ENCODE results near the gene ARHGEF11.

ARHGEF11 gene

DNA sequence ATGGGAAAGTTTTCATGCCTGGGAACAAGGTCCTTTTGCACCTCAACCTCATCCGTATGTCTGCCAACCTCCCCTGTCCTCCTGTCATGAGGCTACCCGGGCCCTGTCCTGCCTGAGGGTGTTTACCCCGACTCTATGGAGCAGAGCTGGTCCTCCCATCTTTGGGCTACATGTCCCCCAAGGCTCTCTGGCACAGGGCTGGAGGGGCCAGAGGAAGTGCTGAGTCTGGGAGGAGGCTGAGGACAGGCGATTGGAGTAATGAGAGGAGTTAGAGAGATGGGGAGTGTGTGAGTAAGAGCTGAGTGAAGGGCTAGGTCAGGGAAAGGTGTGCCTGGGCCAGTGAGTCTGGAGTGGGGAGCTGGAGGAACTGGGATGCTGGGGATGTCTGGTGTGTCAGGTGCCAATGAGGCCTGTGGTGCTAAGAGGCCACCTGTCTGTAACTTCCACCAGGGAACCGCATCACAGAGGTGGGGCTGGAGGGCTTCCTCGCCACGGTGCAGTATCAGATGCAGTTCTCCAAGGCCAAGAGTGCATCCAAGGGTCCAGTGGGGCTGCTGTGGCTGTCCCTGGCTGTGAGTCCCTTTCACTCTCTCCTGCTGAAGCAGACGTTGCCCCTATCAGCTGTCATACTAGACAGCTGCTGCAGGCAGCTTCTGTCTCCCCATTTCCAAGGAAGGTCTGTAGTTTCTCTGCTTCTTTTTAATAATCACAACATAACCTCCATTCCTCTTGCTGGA, 113.4 kb downstream of the ARHGEF11 start:
- Histone ChIP-seq H2BK15ac (ENCODE audit: low read depth, poor library complexity, severe bottlenecking) (no peak overlapping the region), H2BK5ac (ENCODE audit: low read depth, low read length, poor library complexity, severe bottlenecking) (no peak overlapping the region), H3K4me3 (ENCODE audit: insufficient read depth in 1 of 2, low read depth in 1 of 2, low read length in 2 of 2) (no peak overlapping the region), H3K79me1 (replicated peaks; ENCODE audit: low read length, poor library complexity, severe bottlenecking) (no peaks in the 10 kb centered on the region), H3K18ac (ENCODE audit: low read depth in 1 of 2, low read length in 2 of 2) (no peak overlapping the region), H3K23ac (ENCODE audit: low read length in 2 of 2) (no peak overlapping the region), H2BK120ac (ENCODE audit: low read depth, low read length) (no peak overlapping the region), H2BK12ac (ENCODE audit: low read length in 2 of 2) (no peak overlapping the region), H3K14ac (ENCODE audit: low read length in 2 of 2) (no peak overlapping the region), H3K36me3 (ENCODE audit: control insufficient read depth in 1 of 2, insufficient read depth in 2 of 2, low read depth in 1 of 2, low read length in 2 of 2) (peaks cover 20 to 23% of the 10 kb centered on the region in 2 experiments), H3K27me3 (ENCODE audit: control insufficient read depth in 1 of 2, insufficient read depth in 1 of 2, low read length in 2 of 2) (peaks cover 26 to 35% of the 10 kb centered on the region in 2 experiments), H2AK5ac (ENCODE audit: low read length, severe bottlenecking) (no peak overlapping the region), H3K9me3 (ENCODE audit: control insufficient read depth, low read length) (no peaks in the 10 kb centered on the region), H3K9ac (ENCODE audit: low read length) (no peak overlapping the region), H3K4me1 (ENCODE audit: control insufficient read depth, insufficient read depth, low read depth, low read length) (peaks cover 6% of the 10 kb centered on the region), H2AFZ (ENCODE audit: low read depth, low read length) (no peak overlapping the region), H3K27ac (ENCODE audit: low read length, poor library complexity, severe bottlenecking) (no peak overlapping the region), H4K8ac (ENCODE audit: low read length) (no peak overlapping the region), H3K4me2 (ENCODE audit: low read length, poor library complexity, severe bottlenecking) (no peak overlapping the region), H3K4ac (ENCODE audit: low read depth in 1 of 2, low read length in 2 of 2) (no peak overlapping the region), H4K91ac (ENCODE audit: low read length) (no peak overlapping the region)
- no peak for DNase-seq
- 87% methylated on average over 8 of the region's 8 CpGs for WGBS

DNA sequence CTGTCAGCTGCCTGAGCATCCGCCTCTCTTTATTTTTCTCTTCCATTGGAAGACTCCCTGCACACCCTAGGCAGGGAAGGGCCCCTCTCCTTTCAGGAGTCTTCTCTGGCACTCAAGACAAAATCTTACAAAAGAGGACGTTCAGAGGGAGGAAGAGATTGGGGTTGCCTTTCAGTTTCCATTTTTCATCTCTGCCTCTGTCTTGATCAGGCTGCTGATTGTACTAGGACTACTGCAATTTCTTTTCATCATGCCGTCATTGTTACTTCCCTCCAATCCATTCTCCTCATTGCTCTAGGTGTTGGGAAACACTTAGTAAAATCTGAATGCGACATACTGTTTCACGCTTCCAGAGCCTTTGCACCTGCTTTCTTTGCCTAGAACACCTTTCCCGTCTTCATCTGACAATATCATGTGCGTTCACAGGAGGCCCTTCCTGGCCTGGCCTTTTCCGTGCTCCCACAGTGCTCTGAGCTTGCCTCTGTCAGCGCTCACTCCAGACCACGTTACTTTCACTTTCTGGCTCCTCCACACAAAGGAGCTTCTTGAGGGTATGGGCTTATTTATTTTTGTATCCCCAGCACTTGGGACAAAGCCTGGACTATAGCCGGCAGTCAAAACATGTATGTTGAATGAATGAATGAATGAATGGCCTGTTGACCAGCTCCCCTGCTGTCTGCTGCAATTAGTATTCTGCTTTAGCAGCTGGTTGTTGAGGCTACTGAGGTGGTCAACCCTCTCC, 114.2 kb downstream of the ARHGEF11 start:
- H3K79me1 ChIP-seq (replicated peaks; ENCODE audit: low read length, poor library complexity, severe bottlenecking) = no peaks in the 10 kb centered on the region
- DNase-seq = peak; percentile 35
- no peak overlapping the region for H2AFZ ChIP-seq (ENCODE audit: low read depth, low read length)
- no peak overlapping the region for H3K18ac ChIP-seq (ENCODE audit: low read depth in 1 of 2, low read length in 2 of 2)
- H2BK12ac ChIP-seq (ENCODE audit: low read length in 2 of 2) = no peak overlapping the region
- peaks cover 30 to 41% of the 10 kb centered on the region in 2 experiments for H3K27me3 ChIP-seq (ENCODE audit: control insufficient read depth in 1 of 2, insufficient read depth in 1 of 2, low read length in 2 of 2)
- no peak overlapping the region for H3K4me2 ChIP-seq (ENCODE audit: low read length, poor library complexity, severe bottlenecking)
- no peak overlapping the region for H2AK5ac ChIP-seq (ENCODE audit: low read length, severe bottlenecking)
- H2BK120ac ChIP-seq (ENCODE audit: low read depth, low read length) = no peak overlapping the region
- no peak overlapping the region for H3K27ac ChIP-seq (ENCODE audit: low read length, poor library complexity, severe bottlenecking)
- 94% methylated on average over 9 of the region's 11 CpGs for WGBS
- no peak overlapping the region for H4K8ac ChIP-seq (ENCODE audit: low read length)
- H3K9me3 ChIP-seq (ENCODE audit: control insufficient read depth, low read length) = no peaks in the 10 kb centered on the region
- no peak overlapping the region for H3K23ac ChIP-seq (ENCODE audit: low read length in 2 of 2)
- H3K36me3 ChIP-seq (ENCODE audit: control insufficient read depth in 1 of 2, insufficient read depth in 2 of 2, low read depth in 1 of 2, low read length in 2 of 2) = peaks cover 13 to 16% of the 10 kb centered on the region in 2 experiments
- H2BK15ac ChIP-seq (ENCODE audit: low read depth, poor library complexity, severe bottlenecking) = no peak overlapping the region
- peaks cover 7% of the 10 kb centered on the region for H3K4me1 ChIP-seq (ENCODE audit: control insufficient read depth, insufficient read depth, low read depth, low read length)
- no peak overlapping the region for H4K91ac ChIP-seq (ENCODE audit: low read length)
- peak overlapping the region; percentile 1 for H3K9ac ChIP-seq (ENCODE audit: low read length)
- H2BK5ac ChIP-seq (ENCODE audit: low read depth, low read length, poor library complexity, severe bottlenecking) = no peak overlapping the region
- H3K4ac ChIP-seq (ENCODE audit: low read depth in 1 of 2, low read length in 2 of 2) = no peak overlapping the region
- H3K4me3 ChIP-seq (ENCODE audit: insufficient read depth in 1 of 2, low read depth in 1 of 2, low read length in 2 of 2) = peak overlapping the region in 1 of 2 experiments; percentile 25
- H3K14ac ChIP-seq (ENCODE audit: low read length in 2 of 2) = no peak overlapping the region

DNA sequence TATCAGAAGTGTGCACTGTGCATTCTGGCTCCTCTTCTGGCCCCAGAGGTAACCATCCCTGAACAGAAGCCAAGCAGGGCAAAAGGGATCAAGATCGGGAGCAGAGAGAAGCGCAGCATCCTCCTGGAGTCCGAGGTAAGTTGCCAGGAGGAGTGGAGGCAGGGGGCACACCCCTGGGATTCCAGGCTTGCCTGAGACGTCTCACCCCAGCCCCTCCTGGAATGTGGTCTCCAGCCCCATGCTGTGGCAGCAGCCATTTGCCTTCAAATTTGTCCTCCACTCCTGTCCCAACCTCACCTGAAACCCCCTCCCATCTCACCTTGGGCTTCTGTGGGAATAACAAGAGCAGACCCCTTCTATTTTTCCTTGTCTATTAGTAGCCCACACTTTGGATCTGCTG, 115.1 kb downstream of the ARHGEF11 start:
- H2AFZ ChIP-seq (ENCODE audit: low read depth, low read length) = no peak overlapping the region
- no peak overlapping the region for H3K18ac ChIP-seq (ENCODE audit: low read depth in 1 of 2, low read length in 2 of 2)
- H3K9ac ChIP-seq (ENCODE audit: low read length) = no peak overlapping the region
- H2BK5ac ChIP-seq (ENCODE audit: low read depth, low read length, poor library complexity, severe bottlenecking) = no peak overlapping the region
- no peak overlapping the region for H2BK15ac ChIP-seq (ENCODE audit: low read depth, poor library complexity, severe bottlenecking)
- H3K9me3 ChIP-seq (ENCODE audit: control insufficient read depth, low read length) = no peaks in the 10 kb centered on the region
- WGBS = 70% methylated on average over 4 of the region's 4 CpGs
- H3K27me3 ChIP-seq (ENCODE audit: control insufficient read depth in 1 of 2, insufficient read depth in 1 of 2, low read length in 2 of 2) = peaks cover 38 to 46% of the 10 kb centered on the region in 2 experiments
- no peak overlapping the region for H3K23ac ChIP-seq (ENCODE audit: low read length in 2 of 2)
- H3K36me3 ChIP-seq (ENCODE audit: control insufficient read depth in 1 of 2, insufficient read depth in 2 of 2, low read depth in 1 of 2, low read length in 2 of 2) = peaks cover 5 to 9% of the 10 kb centered on the region in 2 experiments
- H3K4ac ChIP-seq (ENCODE audit: low read depth in 1 of 2, low read length in 2 of 2) = no peak overlapping the region
- H3K79me1 ChIP-seq (replicated peaks; ENCODE audit: low read length, poor library complexity, severe bottlenecking) = no peaks in the 10 kb centered on the region
- no peak overlapping the region for H3K4me3 ChIP-seq (ENCODE audit: insufficient read depth in 1 of 2, low read depth in 1 of 2, low read length in 2 of 2)
- no peak overlapping the region for H4K8ac ChIP-seq (ENCODE audit: low read length)
- no peak overlapping the region for H3K4me2 ChIP-seq (ENCODE audit: low read length, poor library complexity, severe bottlenecking)
- H3K4me1 ChIP-seq (ENCODE audit: control insufficient read depth, insufficient read depth, low read depth, low read length) = peaks cover 10% of the 10 kb centered on the region
- no peak overlapping the region for H2BK120ac ChIP-seq (ENCODE audit: low read depth, low read length)
- H2BK12ac ChIP-seq (ENCODE audit: low read length in 2 of 2) = no peak overlapping the region
- no peak overlapping the region for H4K91ac ChIP-seq (ENCODE audit: low read length)
- no peak overlapping the region for H2AK5ac ChIP-seq (ENCODE audit: low read length, severe bottlenecking)
- DNase-seq = no peak
- no peak overlapping the region for H3K14ac ChIP-seq (ENCODE audit: low read length in 2 of 2)
- H3K27ac ChIP-seq (ENCODE audit: low read length, poor library complexity, severe bottlenecking) = no peak overlapping the region

DNA sequence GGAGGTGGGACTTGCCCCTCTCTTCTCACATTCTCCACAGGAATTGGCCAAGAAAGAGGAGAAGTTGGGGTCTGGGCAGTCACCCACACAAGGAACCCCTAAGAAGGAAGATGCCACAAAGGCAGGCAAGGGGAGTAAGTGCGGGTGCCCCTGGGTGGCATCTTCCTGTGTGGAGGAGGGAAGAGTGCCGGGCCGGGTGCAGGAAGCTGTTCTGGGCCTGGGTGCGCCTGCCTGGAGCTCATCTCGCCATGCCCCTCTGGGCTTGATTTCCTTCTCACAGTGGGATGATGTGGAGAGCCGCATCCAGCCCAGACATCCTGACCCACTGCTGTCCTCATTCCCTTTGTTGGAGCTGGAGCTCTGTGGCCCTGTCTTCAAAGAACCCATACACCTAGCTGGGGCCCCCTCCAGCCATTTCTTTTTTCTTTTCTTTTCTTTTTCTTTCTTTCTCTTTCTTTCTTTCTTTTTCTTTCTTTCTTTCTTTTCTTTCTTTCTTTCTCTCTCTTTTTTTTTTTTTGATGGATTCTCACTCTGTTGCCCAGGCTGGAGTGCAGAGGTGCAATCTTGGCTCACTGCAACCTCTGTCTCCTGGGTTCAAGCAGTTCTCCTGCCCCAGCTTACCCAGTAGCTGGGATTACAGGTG, 115.8 kb downstream of the ARHGEF11 start:
- no peak overlapping the region for H2AK5ac ChIP-seq (ENCODE audit: low read length, severe bottlenecking)
- H2BK15ac ChIP-seq (ENCODE audit: low read depth, poor library complexity, severe bottlenecking) = no peak overlapping the region
- H3K9me3 ChIP-seq (ENCODE audit: control insufficient read depth, low read length) = no peaks in the 10 kb centered on the region
- no peak overlapping the region for H3K4ac ChIP-seq (ENCODE audit: low read depth in 1 of 2, low read length in 2 of 2)
- H2AFZ ChIP-seq (ENCODE audit: low read depth, low read length) = no peak overlapping the region
- no peak overlapping the region for H4K91ac ChIP-seq (ENCODE audit: low read length)
- peaks cover 46 to 54% of the 10 kb centered on the region in 2 experiments for H3K27me3 ChIP-seq (ENCODE audit: control insufficient read depth in 1 of 2, insufficient read depth in 1 of 2, low read length in 2 of 2)
- no peak overlapping the region for H2BK120ac ChIP-seq (ENCODE audit: low read depth, low read length)
- no peak overlapping the region for H3K18ac ChIP-seq (ENCODE audit: low read depth in 1 of 2, low read length in 2 of 2)
- no peak overlapping the region for H4K8ac ChIP-seq (ENCODE audit: low read length)
- H3K23ac ChIP-seq (ENCODE audit: low read length in 2 of 2) = no peak overlapping the region
- H2BK12ac ChIP-seq (ENCODE audit: low read length in 2 of 2) = no peak overlapping the region
- H3K4me1 ChIP-seq (ENCODE audit: control insufficient read depth, insufficient read depth, low read depth, low read length) = peaks cover 10% of the 10 kb centered on the region
- no peak overlapping the region for H3K27ac ChIP-seq (ENCODE audit: low read length, poor library complexity, severe bottlenecking)
- no peaks in the 10 kb centered on the region for H3K79me1 ChIP-seq (replicated peaks; ENCODE audit: low read length, poor library complexity, severe bottlenecking)
- H3K4me3 ChIP-seq (ENCODE audit: insufficient read depth in 1 of 2, low read depth in 1 of 2, low read length in 2 of 2) = no peak overlapping the region
- no peak for DNase-seq
- WGBS = 83% methylated on average over 6 of the region's 6 CpGs
- no peak overlapping the region for H3K4me2 ChIP-seq (ENCODE audit: low read length, poor library complexity, severe bottlenecking)
- no peak overlapping the region for H3K14ac ChIP-seq (ENCODE audit: low read length in 2 of 2)
- peaks cover 0 to 3% of the 10 kb centered on the region in 2 experiments for H3K36me3 ChIP-seq (ENCODE audit: control insufficient read depth in 1 of 2, insufficient read depth in 2 of 2, low read depth in 1 of 2, low read length in 2 of 2)
- no peak overlapping the region for H3K9ac ChIP-seq (ENCODE audit: low read length)
- no peak overlapping the region for H2BK5ac ChIP-seq (ENCODE audit: low read depth, low read length, poor library complexity, severe bottlenecking)
